GM12864 (cell line): ENCODE results near the gene CDR2L.
A peak's percentile ranks its signal among the peaks of the same experiment; 100 is the strongest.

Experiments used
- DNase-seq: peaks from one replicate; pipeline ENCODE4 v3.0.0-alpha.2; 2011; ENCODE audit warnings: low read depth
- H3K4me3 ChIP-seq: 2 replicates; pipeline ENCODE4 v1.5.1; 2011; ENCODE audit warnings: mild to moderate bottlenecking, low read depth, low read length, control low read depth
- TF ChIP-seq, protein P1 (sequence below): IDR thresholded peaks from 2 replicates; pipeline ENCODE4 v1.5.1; 2011; ENCODE audit warnings: low read depth, mild to moderate bottlenecking, moderate library complexity, low read length, control low read depth, inconsistent platforms; ENCODE audit errors: missing control alignments

CDR2L gene

DNA sequence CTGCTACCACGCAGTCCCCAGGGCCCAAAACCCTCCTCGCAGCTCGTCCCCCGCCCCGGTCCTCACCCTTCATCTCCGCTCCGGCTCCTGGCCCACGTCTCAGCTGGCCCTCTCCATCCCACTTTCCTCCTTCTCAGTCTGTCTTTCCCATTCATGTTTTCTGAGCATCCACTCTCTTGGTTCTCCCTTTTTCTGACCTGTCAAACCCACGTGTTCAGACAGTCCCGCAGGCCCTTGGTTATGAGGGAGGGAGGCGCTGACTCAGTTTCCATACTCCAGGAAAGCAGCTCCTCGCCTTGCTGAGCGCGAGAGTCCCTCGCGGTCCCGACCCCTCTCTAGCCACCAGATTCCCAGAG, 14.5 kb upstream of the CDR2L start:
- H3K4me3 ChIP-seq: no peak overlapping the region; the same call in 1 of the 2 replicates
- no peak for DNase-seq
- TF ChIP-seq, protein P1, sequence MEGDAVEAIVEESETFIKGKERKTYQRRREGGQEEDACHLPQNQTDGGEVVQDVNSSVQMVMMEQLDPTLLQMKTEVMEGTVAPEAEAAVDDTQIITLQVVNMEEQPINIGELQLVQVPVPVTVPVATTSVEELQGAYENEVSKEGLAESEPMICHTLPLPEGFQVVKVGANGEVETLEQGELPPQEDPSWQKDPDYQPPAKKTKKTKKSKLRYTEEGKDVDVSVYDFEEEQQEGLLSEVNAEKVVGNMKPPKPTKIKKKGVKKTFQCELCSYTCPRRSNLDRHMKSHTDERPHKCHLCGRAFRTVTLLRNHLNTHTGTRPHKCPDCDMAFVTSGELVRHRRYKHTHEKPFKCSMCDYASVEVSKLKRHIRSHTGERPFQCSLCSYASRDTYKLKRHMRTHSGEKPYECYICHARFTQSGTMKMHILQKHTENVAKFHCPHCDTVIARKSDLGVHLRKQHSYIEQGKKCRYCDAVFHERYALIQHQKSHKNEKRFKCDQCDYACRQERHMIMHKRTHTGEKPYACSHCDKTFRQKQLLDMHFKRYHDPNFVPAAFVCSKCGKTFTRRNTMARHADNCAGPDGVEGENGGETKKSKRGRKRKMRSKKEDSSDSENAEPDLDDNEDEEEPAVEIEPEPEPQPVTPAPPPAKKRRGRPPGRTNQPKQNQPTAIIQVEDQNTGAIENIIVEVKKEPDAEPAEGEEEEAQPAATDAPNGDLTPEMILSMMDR: no peak

DNA sequence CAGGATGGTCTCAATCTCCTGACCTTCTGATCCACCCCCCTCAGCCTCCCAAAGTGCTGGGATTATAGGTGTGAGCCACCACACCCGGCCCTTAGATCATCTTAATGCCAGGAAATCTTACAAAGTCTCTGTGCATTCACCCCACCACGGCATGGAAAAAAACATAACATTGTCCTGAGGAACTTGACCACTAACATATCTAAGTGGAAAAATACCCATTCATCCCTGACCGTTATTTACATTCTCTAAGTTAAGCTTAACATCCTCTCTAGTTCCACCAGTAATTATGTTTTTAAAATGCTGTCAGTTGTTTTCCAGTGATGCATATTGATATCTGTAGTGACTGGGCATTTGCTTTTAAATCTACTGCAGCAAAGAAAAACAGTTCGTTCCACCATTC, 11.5 kb upstream of the CDR2L start:
- DNase-seq: no peak
- no peak overlapping the region for H3K4me3 ChIP-seq
- TF ChIP-seq, protein P1: no peak

DNA sequence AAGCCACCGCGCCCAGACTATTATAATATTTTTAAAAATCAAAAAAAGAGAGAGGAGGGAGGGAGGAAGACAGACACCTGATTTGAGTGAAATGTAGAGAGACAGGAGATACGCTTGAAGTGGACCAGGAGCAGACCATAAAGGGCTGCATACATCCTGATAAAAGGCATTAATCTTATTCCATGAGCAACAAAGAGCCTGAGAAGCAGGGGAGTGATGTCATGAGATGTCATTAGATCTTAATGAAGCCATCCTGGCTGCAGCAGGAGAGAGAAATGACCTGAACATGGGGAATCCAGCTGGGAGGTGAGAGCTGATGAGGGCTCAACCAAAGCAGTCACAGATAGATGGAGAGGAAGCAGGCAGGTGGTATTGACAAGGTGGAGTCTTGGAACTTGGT, 9.6 kb upstream of the CDR2L start:
- no peak overlapping the region for H3K4me3 ChIP-seq
- no peak for DNase-seq
- TF ChIP-seq, protein P1: no peak

DNA sequence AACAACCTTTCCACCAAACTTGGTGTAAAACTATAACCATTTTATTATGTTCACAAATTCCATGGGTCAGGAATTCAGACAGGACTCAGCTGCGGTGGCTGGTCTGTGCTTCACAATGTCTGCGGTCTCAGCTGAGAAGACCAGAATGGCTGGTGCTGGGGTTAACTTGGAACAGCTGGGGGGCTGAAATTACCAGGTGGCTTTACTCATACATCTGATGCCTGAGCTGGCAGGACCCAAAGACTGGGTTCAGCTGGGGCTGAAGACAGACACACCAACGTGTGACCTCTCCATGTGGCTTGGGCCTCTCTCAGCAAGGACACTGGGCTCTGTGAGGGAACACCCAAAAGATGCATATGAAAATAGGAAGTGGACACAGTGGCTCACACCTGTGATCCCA, 9.2 kb upstream of the CDR2L start:
- no peak for DNase-seq
- TF ChIP-seq, protein P1: no peak
- no peak overlapping the region for H3K4me3 ChIP-seq

DNA sequence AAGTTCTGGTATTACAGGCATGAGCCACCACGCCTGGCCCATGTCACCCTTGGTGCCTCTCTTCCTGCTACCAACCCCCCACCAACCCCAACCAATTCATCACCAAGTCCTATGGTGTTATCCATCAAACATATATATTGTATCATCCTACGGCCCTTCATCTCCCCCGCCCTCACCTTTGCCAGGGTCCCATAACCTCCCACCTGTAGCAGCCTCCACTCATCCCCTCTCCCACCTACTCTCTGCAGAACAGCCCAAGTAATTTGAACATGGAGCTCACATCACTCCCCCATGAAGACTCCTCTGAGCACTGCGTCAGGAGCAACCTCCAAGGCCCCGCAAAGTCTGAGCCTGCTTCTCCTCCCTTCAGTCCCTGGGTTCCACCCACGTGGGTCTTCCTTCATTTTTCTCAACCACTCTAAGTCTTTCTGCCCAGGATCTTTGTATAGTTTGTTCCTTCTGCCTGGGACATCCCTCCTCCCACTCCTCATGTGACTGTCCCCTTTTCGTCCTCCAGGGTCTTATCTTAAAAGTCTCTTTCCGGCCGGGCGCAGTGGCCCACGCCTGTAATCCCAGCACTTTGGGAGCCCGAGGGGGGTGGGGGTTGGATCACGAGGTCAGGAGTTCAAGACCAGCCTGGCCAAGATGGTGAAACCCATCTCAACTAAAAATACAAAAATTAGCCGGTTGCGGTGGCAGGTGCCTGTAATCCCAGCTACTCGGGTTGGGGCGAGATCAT, 7.9 kb upstream of the CDR2L start:
- no peak overlapping the region for H3K4me3 ChIP-seq
- TF ChIP-seq, protein P1: no peak
- no peak for DNase-seq

DNA sequence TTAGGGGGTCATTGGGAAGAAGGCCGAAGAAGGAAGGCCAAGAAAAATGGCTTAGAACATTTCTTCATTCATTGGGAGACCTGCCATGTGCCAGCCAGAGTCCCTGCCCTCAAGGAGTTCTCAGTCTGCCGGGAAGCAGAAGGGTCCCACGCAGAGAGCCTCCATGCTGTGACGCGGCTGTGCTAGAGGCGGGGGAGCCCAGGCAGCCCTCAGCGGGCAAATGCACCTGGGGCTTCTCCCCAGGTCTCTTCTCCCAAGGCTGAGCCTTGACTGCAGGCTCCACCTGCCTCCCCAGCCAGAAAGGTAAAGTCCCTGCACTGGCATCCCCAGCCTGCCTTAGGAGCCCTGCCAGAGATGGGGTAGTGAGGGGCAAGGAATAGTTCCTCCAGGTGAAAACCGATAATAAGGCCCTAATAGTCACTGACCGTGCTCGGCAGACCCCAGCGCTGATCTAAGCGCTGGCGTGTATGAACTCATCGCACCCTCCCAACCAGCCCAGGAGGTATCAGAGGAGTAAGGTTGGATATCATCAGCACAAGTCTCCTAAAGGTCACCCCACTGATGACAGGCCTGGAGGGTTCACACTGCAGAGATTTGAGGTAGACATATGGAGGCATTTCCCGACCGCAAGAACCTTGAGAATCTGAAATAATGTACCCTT, 6.0 kb upstream of the CDR2L start:
- peak overlapping the region; percentile 50 for H3K4me3 ChIP-seq
- no peak for DNase-seq
- TF ChIP-seq, protein P1: no peak
